HepG2 (cell line): ENCODE results near the gene TUBE1. TPM values are rescaled to one million over a fixed set of nuclear protein-coding genes. Genes with fewer than 3 reads are reported as not detected.

Source experiments
- ATAC-seq: fragments of 200-7000 bp; cut with Tn5 transposase; 3 replicates; pipeline ENCODE4 v1.9.1; 2020; ENCODE audit warnings: mild to moderate bottlenecking, moderate library complexity
- BruUV-seq: library from RNA; stranded (reverse); fragments of 400-500 nt; replicated peaks from 2 replicates; lab custom pipeline; 2021; lab: Mats Ljungman, UMichigan
- CTCF ChIA-PET: fragments of 300-600 bp; formaldehyde crosslinking; extraction: SDS; loops from one replicate; lab custom pipeline; 2021; ENCODE audit warnings: low total read pairs, inconsistent platforms, low intra/inter-chr PET ratio; lab: Yijun Ruan, JAX
- POLR2A ChIA-PET: fragments of 350-600 bp; sonication (Branson Sonifier 250); formaldehyde crosslinking; loops from one replicate; lab custom pipeline; 2020; ENCODE audit warnings: antibody characterized with exemption, inconsistent platforms; lab: Yijun Ruan, JAX
- DNase-seq: peaks from one replicate; pipeline ENCODE4 v3.0.0-alpha.2; 2015; ENCODE audit warnings: low spot score
- FAIRE-seq: peaks from 3 replicates; lab custom pipeline; 2011; peaks lifted over from hg19 to GRCh38; lab: Jason Lieb, UNC
- H2AFZ ChIP-seq: one replicate; pipeline ENCODE4 v1.6.1; 2011; ENCODE audit warnings: low read length, inconsistent platforms
- H3K27ac ChIP-seq: fragments of 300-600 bp; 3 replicates; pipeline ENCODE4 v1.8.0; 2011; ENCODE audit warnings: mixed run types, mild to moderate bottlenecking, mixed read lengths, low read length, inconsistent platforms; ENCODE audit not compliant: insufficient read depth; ENCODE audit errors: extremely low read length
- H3K27me3 ChIP-seq, 2 experiments: fragments of 200-600 bp in 1 of 2; 2 replicates in 1 of 2; 3 replicates in 1 of 2; pipeline versions ENCODE4 v1.6.0 to v1.8.0; 2011; ENCODE audit warnings: low read length in 2 of 2, mild to moderate bottlenecking in 2 of 2, moderate library complexity in 2 of 2, inconsistent platforms in 1 of 2; ENCODE audit not compliant: insufficient read depth in 2 of 2, control insufficient read depth in 1 of 2
- H3K36me3 ChIP-seq, 2 experiments: fragments of 200-600 bp in 1 of 2; replicated peaks in 1 of 2; 2 replicates in 1 of 2; 3 replicates in 1 of 2; pipeline versions ENCODE4 v1.5.1 to v1.8.0; 2011; ENCODE audit warnings: low read length in 2 of 2, inconsistent platforms in 1 of 2; ENCODE audit not compliant: insufficient read depth in 2 of 2, control insufficient read depth in 1 of 2
- H3K4me1 ChIP-seq: 2 replicates; pipeline ENCODE4 v1.5.1; 2012; ENCODE audit warnings: low read length, inconsistent platforms; ENCODE audit not compliant: insufficient read depth
- H3K4me2 ChIP-seq: 2 replicates; pipeline ENCODE4 v1.6.0; 2011; ENCODE audit warnings: low read depth, low read length, inconsistent platforms
- H3K4me3 ChIP-seq, 3 experiments: fragments of 200-600 bp in 1 of 3; sonication (generic), shearing (Covaris generic) in 1 of 3; replicated peaks in 1 of 3; 2 replicates each; pipeline ENCODE4 v1.5.1; 2011 to 2016; ENCODE audit warnings: low read length in 3 of 3, inconsistent platforms in 2 of 3, low read depth in 2 of 3, mild to moderate bottlenecking in 2 of 3, control low read depth in 1 of 3, mixed read lengths in 1 of 3; ENCODE audit not compliant: insufficient read depth in 1 of 3
- H3K79me2 ChIP-seq: one replicate; pipeline ENCODE4 v1.6.1; 2011; ENCODE audit warnings: low read length, inconsistent platforms; ENCODE audit not compliant: insufficient read depth
- H3K9ac ChIP-seq: 2 replicates; pipeline ENCODE4 v1.6.0; 2011; ENCODE audit warnings: mild to moderate bottlenecking, low read depth, low read length, inconsistent platforms; ENCODE audit not compliant: insufficient read depth
- H3K9me3 ChIP-seq: 2 replicates; pipeline ENCODE4 v1.5.1; 2012; ENCODE audit warnings: mild to moderate bottlenecking, low read length
- H4K20me1 ChIP-seq: 2 replicates; pipeline ENCODE4 v1.6.0; 2011; ENCODE audit warnings: inconsistent platforms, mild to moderate bottlenecking, low read length, moderate library complexity; ENCODE audit not compliant: insufficient read depth
- EED ChIP-seq: sonication (generic); formaldehyde crosslinking; IDR thresholded peaks from 2 replicates; pipeline ENCODE4 v1.5.0; 2020; ENCODE audit warnings: mild to moderate bottlenecking, missing genetic modification reagents
- GPN1 ChIP-seq: sonication (generic); formaldehyde crosslinking; IDR thresholded peaks from 2 replicates; pipeline ENCODE4 v1.5.1; 2020; ENCODE audit warnings: missing genetic modification reagents, borderline replicate concordance
- ISX ChIP-seq: sonication (generic); formaldehyde crosslinking; conservative IDR thresholded peaks from 2 replicates; pipeline ENCODE4 v1.5.0; 2020; ENCODE audit warnings: missing genetic modification reagents
- NFIC ChIP-seq: IDR thresholded peaks from 2 replicates; pipeline ENCODE4 v1.6.1; 2012; ENCODE audit warnings: mild to moderate bottlenecking, low read length, inconsistent platforms
- SMC3 ChIP-seq: IDR thresholded peaks from 2 replicates; pipeline ENCODE4 v1.6.1; 2011; ENCODE audit warnings: low read length, improper control_type of control experiment
- SP2 ChIP-seq: sonication (generic); formaldehyde crosslinking; IDR thresholded peaks from 2 replicates; pipeline ENCODE4 v1.5.1; 2020; ENCODE audit warnings: mild to moderate bottlenecking, missing genetic modification reagents
- TAF15 ChIP-seq: fragments of 200-400 bp; formaldehyde crosslinking; IDR thresholded peaks from one replicate; pipeline ENCODE4 v1.6.1; 2018; ENCODE audit warnings: mild to moderate bottlenecking, low read depth, low read length; ENCODE audit not compliant: poor library complexity, severe bottlenecking
- U2AF2 ChIP-seq: fragments of 200-400 bp; formaldehyde crosslinking; IDR thresholded peaks from 2 replicates; pipeline ENCODE4 v1.6.1; 2017; ENCODE audit warnings: low read depth, mild to moderate bottlenecking, low read length
- ZFP1 ChIP-seq: IDR thresholded peaks from 2 replicates; pipeline ENCODE4 v1.6.1; 2016
- ZMYM2 ChIP-seq: sonication (generic); formaldehyde crosslinking; IDR thresholded peaks from 2 replicates; pipeline ENCODE4 v1.8.0; 2022; ENCODE audit warnings: mild to moderate bottlenecking, missing genetic modification reagents
- ZNF331 ChIP-seq: sonication (generic); formaldehyde crosslinking; IDR thresholded peaks from 2 replicates; pipeline ENCODE4 v1.4.0; 2020; ENCODE audit warnings: missing genetic modification reagents
- ZNF460 ChIP-seq: sonication (generic); formaldehyde crosslinking; IDR thresholded peaks from 2 replicates; pipeline ENCODE4 v1.5.1; 2020; ENCODE audit warnings: missing genetic modification reagents, mild to moderate bottlenecking, borderline replicate concordance
- ZNF496 ChIP-seq: sonication (generic); formaldehyde crosslinking; IDR thresholded peaks from 2 replicates; pipeline ENCODE4 v1.8.1; 2023; ENCODE audit warnings: mild to moderate bottlenecking, moderate library complexity, missing genetic modification reagents; ENCODE audit not compliant: insufficient replicate concordance
- ZNF530 ChIP-seq: sonication (generic); formaldehyde crosslinking; IDR thresholded peaks from 2 replicates; pipeline ENCODE4 v1.5.0; 2020; ENCODE audit warnings: low read depth, mild to moderate bottlenecking, missing genetic modification reagents
- ZNF766 ChIP-seq: sonication (generic); formaldehyde crosslinking; IDR thresholded peaks from 2 replicates; pipeline ENCODE4 v1.5.0; 2020; ENCODE audit warnings: missing genetic modification reagents, borderline replicate concordance
- WGBS: methylation state at CpG from one replicate; pipeline ENCODE4 v1.1.6; 2017; ENCODE audit warnings: low lambda C conversion rate; 5-methylcytosine and 5-hydroxymethylcytosine counted together
- in situ Hi-C: cut with HindIII; loops from 2 replicates; pipeline ENCODE4 v1.10.0; 2017; ENCODE audit warnings: low pct_unique_long_range_greater_than_20kb; ENCODE audit not compliant: extremely low pct_ligation_motif_present
- intact Hi-C: fragments of 100-400 bp; cut with micrococcal nuclease; formaldehyde crosslinking; loops from one replicate; pipeline ENCODE4 v1.10.0; 2022; ENCODE audit not compliant: unreplicated experiment
- polyA plus RNA-seq, 8 experiments: library from polyadenylated mRNA; depleted of rRNA in 3 of 8; stranded (reverse) in 7 of 8; unstranded in 1 of 8; fragments of >200 nt; fragmentation: Illumina TruSeq in 4 of 8; extraction: Trizol in 4 of 8; gene quantifications; 2 replicates each; pipeline versions ENCODE4 v1.2.1 to v1.2.3, GENCODE V29; 2011 to 2016; ENCODE audit warnings: low read depth in 4 of 8, missing spikeins in 1 of 8, mixed read lengths in 1 of 8; ENCODE audit not compliant: insufficient read depth in 1 of 8
- total RNA-seq, 5 experiments: library from RNA; depleted of rRNA; stranded (reverse); fragments of >200 nt; fragmentation: Illumina TruSeq; extraction: Trizol; gene quantifications; 2 replicates each; pipeline ENCODE4 v1.2.3, GENCODE V29; 2016; ENCODE audit warnings: low read depth in 1 of 5
- TF ChIP-seq, protein P1 (sequence below): sonication (generic); formaldehyde crosslinking; IDR thresholded peaks from 2 replicates; pipeline ENCODE4 v1.4.0; 2020; ENCODE audit warnings: missing genetic modification reagents

Gene TUBE1
- total and polyA plus RNA-seq, 2 of the 13 experiments (the other 11 are each of a cell fraction or from before 2014, with no cell fraction given): 17.3 to 22.6 TPM

DNA sequence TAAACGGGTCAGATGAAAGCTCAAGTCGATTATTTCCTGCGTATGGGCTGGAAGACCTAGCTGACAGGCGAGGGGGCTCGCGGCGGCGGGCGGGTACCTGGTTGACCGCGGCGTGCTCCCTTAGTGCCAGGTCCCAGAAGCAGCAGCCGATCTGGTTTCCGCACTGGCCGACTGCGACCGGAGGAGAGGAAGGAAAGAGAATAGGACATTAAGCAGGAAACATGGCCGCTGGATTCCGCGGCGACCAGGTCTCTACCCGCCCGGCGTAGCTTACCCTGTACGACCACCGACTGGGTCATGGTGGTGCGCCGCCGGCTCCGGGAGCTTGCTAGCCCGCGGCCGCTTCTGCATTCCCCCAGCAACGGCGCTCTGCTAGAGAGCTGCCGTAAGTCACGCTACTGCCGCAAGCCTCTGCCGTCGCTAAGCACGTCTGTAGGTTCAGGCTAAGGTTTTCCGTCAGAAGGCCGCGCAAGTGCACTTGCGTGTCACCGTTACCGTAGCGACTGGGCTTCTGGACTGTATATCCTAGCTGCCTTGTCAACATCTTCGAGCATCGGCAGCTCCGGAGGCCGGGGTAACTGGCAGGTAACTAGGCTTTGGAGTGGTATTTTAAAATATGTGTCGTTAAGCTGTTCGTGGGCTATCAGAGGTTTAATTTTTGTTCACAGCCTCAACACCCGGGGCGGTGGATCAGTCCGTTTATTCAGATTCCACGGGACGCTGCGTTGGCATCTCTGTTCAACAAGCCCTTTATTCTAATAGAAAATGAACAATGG lies at the start of gene TUBE1, which contains the start of gene FAM229B (continued):
- TF ChIP-seq ISX (CRISPR knock-in tag) (0 out of 2 replicates have a peak, but pooled peaks have one; percentile 8), NFIC (no peak), ZFP1 (CRISPR knock-in tag) (no peak), SMC3 (no peak), GPN1 (CRISPR knock-in tag) (no peak), ZMYM2 (CRISPR knock-in tag) (no peak)

DNA sequence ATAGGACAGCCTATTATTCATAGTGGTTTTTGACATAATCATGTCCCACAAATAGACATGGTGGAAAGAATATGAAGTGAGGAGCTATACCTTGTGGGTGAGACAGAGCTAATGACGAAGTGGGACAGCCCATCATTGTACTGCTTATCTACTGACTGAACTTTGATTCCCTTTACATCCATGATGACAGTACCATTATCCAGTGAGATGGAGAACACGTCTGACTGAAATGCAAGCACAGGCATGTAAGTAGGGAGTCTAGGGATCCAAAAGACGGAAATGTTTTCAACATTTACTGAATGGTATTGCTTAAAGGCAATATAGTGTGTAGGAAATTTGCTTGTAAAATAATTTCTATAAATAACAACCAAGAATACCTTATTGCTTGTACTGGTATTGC lies 43.6 kb upstream of the TUBE1 start:
- DNase-seq (no peak), ATAC-seq (no peak), FAIRE-seq (no peak)
- intact Hi-C loops (no loop called here), in situ Hi-C loops (no loop called here)
- no peak overlapping the region for H3K4me2 ChIP-seq
- POLR2A ChIA-PET: no interaction called here
- H3K9me3 ChIP-seq: no peaks in the 10 kb centered on the region
- no TSS peak for BruUV-seq
- TF ChIP-seq EED (CRISPR knock-in tag): no peak
- TF ChIP-seq TAF15: no peak
- no peak for TF ChIP-seq SP2 (CRISPR knock-in tag)
- no peak for TF ChIP-seq ZNF530 (CRISPR knock-in tag)
- no peak for TF ChIP-seq ZNF766 (CRISPR knock-in tag)
- TF ChIP-seq U2AF2: no peak
- no peak for TF ChIP-seq ZNF460 (CRISPR knock-in tag)
- TF ChIP-seq, protein P1, sequence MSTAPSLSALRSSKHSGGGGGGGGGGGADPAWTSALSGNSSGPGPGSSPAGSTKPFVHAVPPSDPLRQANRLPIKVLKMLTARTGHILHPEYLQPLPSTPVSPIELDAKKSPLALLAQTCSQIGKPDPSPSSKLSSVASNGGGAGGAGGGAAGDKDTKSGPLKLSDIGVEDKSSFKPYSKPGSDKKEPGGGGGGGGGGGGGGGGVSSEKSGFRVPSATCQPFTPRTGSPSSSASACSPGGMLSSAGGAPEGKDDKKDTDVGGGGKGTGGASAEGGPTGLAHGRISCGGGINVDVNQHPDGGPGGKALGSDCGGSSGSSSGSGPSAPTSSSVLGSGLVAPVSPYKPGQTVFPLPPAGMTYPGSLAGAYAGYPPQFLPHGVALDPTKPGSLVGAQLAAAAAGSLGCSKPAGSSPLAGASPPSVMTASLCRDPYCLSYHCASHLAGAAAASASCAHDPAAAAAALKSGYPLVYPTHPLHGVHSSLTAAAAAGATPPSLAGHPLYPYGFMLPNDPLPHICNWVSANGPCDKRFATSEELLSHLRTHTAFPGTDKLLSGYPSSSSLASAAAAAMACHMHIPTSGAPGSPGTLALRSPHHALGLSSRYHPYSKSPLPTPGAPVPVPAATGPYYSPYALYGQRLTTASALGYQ (CRISPR knock-in tag): no peak
- no peak for TF ChIP-seq ZNF496 (CRISPR knock-in tag)
- TF ChIP-seq ZNF331 (CRISPR knock-in tag): no peak
- no peak overlapping the region for H3K4me3 ChIP-seq
- H3K36me3 ChIP-seq: no peaks in the 10 kb centered on the region
- no peaks in the 10 kb centered on the region for H3K27me3 ChIP-seq
- no peaks in the 10 kb centered on the region for H3K79me2 ChIP-seq
- H3K9ac ChIP-seq: no peak overlapping the region
- no peaks in the 10 kb centered on the region for H4K20me1 ChIP-seq
- CTCF ChIA-PET: no interaction called here
- no peak overlapping the region for H2AFZ ChIP-seq
- 0% methylated on average over 3 of the region's 3 CpGs for WGBS
- no peak overlapping the region for H3K27ac ChIP-seq
- no peaks in the 10 kb centered on the region for H3K4me1 ChIP-seq
